ENCODE data around the gene TCF7L1.

Gene TCF7L1

DNA sequence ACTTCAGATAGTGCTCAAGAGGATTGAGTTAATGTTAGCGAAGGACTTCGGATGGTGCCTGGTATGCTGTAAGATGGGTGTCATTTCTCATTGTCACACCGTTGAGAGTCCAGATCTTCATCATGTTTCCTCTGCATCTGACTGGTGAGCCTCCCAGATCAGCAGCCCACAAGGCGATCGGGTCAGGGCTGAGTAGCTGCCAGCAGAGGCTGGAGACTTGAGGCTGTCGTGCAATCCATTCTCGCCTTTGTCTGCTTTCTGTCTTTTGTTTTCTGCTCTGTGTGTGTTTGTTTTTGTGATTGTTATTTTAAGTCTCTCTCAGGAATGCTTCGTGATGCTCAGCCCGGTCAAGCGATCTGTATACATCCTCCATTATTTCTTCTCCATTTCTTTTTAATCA, 98.8 kb downstream of the TCF7L1 start:
- no peak for DNase-seq

DNA sequence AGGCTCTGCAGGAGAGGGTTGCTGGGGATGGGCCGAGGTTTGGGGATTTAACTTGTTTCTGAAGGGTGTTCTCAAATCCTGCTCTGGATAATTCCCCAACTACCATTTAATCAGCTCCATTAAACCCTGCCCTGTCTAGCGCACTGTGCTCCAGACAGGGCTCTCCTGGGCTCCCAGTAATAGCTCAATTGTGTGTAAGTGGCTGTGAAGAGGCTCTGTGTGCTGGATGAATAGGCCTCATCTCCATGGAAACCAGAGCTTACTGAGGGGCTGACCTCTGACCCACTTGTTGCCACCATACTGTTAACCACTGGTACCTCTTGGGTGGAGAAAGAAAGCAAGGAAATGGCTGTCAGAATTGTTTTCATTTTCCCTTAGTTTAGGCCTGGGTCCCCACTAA, 101.7 kb downstream of the TCF7L1 start:
- no peak for DNase-seq

DNA sequence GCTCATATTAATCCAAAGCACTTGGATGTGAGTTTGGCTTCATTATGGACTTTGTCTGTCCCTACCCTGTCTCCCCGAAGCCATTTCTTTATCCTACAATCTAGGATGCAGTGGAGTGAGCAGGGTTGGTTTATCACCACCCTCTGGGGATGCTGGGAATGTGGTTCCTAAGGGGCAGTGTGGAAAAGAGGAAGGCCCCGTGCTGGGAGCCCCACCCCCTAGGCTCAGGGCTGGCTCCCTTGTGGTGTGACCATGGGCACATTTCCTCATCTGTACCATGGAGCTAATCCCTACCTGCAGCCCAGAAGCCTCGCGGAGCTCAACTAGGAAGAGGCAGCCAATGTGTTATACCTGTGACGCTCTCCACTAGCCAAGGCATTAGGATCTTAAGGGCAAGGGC, 102.1 kb downstream of the TCF7L1 start:
- DNase-seq = no peak

DNA sequence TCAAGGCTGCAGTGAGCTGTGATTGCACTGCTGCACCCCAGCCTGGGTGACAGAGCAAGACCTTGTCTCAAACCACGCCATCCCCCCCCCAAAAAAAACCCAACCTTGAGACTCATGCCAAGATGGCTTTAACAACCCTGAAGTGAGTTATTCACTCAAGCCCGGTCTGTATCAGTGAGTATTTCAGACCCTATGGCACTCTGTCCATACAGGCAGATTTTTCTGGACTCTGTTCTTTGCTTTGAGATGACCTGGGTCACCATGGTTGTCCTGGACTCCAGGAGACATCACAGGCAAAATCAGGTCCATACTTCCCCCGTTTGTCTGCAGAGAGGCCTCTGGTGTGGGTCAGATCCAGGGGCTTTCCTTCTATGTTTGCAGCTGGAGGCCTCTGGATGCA, 102.9 kb downstream of the TCF7L1 start:
- DNase-seq = no peak

DNA sequence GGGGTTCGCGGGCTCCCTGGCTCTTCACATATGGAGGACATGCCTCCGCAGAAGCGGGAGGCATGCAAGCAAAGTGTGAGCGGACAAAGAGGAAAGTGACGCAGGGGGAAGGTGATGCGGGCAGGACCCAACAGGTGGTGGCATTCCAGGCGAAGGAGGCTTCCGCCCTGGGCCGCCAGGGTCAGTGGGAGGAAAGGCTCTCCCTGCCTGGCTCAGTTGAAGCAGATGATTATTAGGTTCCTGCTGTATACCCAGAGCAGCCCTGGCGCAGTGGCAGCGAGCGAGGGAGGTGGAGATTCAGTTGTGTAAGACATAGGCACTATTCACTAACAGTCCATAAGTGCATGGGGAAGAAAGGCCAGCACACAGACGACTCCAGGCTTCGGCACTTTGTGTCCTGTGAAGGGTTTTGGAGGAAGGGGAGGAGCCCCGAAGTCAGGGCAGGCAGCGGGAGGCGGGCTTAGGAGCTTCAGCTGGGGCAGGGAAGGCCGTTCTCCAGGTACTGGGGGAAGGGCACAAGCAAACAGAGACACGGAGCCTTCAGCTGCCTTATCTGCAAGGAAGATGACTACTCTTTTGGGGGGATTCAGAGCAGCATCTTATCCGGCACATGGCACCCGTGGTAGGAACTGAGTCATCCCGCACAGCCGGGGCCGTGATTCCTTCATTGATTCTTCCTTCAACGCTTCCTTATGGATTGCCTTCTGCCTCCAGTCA, 104.8 kb downstream of the TCF7L1 start:
- DNase-seq = no peak

DNA sequence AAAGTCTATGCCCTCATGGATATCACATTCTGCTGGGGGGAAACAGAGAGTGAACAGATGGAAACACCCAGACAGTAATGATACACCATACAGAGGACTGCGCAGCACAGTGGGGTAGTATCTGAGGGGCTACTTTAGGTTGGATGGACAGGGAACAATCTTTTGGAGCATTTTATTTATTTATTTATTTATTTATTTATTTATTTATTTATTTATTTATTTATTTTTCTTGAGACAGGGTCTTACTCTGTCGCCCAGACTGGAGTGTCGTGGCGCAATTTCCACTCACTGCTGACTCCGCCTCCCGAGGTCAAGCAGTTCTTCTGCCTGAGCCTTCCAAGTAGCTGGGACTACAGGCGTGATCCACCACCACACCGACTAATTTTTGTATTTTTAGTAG, 105.4 kb downstream of the TCF7L1 start:
- no peak for DNase-seq

DNA sequence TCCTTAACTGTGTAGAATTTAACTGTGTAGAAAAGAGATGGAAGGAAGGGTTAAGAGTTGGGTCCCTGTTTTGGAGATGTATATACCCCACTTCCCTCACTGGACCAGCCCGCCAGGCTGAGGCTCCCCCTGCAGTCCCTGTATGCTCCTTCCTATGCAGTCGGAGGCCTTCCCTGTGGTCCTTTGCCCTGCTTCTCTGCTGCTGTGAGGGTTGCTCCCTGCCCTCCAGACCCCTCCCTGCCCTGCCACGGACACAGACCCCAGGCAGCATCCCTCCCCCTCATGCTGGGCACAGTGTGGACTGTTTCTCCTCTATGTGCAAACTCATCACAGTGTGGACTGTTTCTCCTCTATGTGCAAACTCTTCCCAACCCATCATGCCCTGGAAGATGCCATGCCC, 105.9 kb downstream of the TCF7L1 start:
- DNase-seq = no peak

DNA sequence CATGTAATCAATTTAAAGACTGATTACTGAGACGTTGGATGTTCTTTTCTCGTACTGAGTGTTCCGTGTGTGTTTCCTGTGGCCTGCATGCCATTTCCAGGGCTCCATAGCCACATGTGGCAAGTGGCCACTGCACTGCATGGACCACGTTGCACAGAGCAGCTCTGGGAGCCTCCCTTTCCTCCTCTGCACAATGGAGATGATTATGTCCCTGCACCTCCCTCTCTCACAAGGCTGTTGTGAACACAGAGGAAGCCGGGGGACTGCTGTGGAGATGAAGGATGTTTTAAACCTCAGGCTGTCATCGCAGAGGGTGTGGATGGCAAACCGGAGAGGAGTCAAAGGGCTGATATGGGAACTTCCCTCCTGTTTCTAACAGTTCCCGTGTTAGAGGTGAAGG, 106.9 kb downstream of the TCF7L1 start:
- no peak for DNase-seq

DNA sequence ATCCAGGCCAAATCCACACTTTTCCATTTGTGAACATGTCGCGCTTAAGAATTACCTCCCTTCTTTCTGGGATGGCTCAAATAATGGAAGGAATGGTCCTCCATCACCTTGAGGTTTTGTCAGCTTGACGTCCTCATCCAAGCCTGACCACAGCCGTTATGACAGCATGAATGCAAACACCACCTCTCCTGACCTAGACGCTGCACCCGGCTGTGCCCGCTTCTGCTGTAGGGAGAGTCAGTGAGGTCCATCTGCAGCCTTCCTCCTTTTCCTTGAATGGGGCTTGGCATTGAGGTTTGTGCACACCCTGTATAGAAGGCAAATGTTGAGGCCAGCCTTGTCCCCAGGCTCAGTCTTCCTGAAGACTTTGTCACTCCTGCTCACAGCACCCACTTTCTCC, 109.1 kb downstream of the TCF7L1 start:
- no peak for DNase-seq

DNA sequence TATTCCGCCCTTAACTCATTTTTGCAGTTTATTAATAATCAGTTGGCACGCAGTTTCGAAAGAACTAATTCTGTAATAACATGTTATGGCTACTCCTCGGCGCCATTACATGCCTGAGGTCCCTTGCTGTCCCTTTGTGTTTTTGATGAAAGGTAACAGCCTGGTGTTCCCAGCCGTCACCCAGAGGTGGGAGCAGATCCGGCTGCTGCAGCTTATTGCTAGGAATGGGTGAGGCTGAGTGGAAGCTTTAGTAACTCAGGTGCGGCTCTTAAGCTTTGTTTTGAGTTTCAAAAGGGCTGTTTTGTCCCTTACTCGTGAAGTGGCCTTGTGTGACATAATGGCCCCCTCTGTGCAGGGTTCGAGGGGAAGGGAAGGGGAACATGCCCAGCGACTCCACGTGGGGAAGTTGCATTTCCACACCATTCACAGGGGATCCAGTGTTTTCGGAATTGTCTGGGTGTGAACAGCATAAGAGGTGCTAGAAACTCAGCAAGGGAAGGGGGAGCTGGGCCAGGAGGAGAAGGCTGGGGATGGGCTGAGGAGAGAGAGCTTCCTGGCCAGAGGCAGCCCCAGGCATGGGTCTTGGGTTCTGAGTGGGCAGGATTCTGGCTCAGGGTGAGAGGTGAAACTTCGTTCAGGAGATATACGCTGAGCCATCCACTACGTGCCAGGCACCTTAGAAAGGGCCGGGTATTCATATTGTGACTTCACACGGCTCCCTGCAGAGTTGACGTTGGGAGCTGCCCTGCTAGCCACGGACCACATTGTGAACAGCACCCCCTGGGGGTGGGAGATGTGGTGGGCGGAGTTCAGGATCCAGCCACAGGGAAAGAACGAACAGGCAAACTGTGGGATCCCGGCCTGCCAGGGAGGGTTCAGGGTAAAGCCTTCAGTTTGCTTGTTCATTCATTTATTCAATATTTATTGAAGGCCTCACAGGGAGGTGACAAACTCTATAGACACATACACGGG, 110.2 kb downstream of the TCF7L1 start:
- DNase-seq = peak; percentile 71

DNA sequence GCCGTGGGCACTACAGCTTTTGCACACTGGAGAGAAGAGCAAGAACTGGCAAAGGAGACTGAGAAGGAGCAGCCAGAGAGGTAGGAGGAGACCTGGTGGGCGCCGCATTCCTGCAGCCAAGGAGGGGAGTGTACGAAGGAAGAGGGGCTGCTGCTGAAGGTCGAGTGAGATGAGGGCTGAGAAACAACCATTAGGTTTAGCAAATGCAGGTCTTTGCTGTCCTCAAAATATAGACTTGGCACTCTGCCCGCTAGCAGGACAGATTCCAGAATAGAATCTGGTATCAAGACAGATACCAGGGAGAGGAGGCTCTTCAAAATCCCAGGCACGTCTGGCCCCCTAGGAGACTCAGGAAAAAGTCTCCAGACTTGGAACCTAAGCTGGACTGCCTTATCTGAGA, 111.6 kb downstream of the TCF7L1 start:
- DNase-seq = no peak

DNA sequence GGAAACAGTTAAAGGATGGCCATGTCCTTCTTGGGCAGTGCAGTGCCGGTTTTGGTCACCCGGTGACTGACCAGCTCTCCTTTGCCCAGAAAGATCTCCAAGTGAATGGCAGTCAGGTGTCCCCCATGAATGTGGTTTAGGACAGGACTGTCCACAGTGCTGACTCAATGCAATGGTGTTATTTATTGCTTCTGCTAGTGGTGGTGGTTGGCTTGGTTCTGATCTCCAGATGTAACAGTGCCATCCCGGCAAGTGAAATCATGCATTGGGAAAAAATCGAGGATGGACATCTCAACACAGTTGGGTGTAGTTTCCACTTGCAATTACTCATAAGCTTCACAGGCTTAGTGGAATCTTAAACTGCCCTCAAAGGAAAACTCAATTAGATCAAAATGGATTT, 112.7 kb downstream of the TCF7L1 start:
- no peak for DNase-seq

DNA sequence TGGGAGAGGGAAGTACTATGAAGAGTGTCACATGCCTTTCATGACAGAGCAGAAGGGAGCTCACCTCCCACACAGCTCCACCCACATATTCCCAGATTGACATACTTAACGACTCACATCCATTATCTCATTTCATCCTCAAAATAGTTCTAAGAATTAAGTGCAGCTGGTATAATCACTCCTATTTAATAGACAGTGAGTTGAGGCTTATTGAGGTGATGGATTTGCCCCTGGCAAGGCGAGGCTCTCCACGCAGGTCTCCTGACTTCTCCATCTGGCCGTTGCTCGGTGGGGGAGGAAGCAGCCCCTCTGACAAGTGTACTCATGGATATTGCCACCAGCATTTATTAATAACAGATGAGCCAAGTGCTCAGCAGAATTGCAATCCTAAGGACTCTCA, 113.2 kb downstream of the TCF7L1 start:
- no peak for DNase-seq

DNA sequence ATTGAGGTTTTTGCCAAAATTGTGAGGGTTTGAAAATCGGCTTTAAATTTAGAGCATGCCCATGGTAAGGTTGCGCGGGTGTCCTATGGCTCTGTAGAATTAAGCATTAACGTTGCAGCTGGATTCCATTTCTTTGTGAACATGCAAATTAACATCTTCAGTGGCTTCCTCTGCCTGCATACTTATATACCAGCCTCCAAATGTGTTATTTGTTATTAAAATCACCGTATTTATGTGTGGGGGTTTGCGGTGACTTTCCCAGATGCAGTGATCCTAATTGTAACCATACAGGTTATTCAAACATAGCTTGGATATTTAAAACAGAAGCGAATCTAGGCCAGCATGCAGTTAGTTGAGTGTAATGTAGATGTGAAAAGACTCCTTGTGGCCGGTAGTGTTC, 114.4 kb downstream of the TCF7L1 start:
- no peak for DNase-seq

DNA sequence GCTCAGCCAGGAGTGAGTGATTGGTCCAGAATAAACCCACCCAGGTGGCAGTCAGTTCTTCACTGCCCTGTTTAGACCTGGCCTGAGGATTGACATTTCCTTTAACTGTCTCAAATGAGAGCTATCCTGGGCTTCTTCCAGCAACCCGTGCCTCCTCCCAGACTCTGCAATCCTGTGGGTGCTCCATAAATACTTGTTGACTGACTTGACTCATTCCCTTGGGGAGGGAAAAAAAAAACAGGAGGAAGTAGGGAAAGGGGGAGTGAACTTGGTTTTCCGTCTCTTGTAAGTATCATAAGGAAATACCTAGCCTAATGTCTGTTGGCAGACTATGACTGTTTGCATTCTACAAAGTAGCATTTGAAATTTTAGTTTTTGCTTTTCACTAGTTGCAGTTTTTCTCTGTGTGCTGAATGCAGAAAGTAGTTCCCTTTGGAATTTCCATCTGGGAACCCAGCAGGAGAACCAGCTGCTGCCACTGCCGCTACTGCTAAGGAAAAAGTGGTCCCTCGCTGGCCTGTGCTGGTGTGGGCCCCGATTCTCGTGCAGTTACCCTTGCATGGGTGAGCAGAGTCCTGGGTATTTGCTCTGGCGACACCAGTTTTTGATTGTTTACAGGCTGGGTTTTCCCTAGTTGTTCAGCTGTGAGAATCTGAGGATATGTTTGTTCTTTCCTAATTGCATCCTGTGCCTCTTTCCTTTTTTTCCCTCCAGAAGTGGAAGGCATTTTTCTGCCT, 115.7 kb downstream of the TCF7L1 start:
- no peak for DNase-seq

DNA sequence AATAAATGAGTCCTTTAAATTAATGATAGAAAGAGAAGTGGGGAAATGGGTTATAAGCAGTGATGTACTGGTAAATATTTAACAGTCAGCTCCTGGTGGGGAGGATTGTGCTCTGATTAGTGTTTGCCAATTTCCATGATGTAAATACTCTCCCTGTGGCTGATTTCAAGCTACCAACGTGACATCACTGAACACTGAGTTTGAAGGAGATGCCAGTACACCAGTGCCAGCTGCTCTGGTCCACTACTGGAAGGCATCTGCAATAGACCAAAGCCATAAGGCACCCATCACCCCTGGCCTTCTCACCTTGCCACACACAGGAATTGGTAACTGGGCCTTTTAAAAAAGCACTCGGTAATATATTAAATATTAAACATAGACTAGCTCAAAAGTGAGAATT, 116.9 kb downstream of the TCF7L1 start:
- DNase-seq = no peak

DNA sequence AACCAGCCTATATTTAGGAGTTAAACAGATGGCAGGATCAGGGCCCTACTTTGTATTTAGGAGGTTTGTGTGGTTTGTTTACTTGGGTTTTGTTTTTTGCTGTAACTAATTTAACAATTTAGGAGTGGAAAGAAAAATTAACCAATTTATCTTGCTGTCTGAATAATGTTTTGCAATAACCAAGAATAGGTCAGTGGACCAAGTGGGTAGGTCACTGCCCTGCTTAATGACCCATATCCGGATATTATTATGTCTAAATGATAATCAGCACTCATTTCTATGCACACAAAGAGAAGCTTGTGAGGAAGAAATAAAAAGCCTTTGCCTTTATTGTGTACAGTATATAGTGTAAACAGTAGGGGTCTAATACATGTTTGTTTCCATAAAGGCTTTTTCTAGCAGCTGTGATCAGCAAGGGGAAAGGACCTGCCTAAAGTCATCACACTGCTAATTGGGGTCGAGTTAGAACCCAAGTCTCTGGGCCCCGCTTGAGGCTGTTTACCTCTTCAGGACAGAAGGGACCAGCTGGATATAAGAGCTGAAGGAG, 118.0 kb downstream of the TCF7L1 start:
- no peak for DNase-seq

DNA sequence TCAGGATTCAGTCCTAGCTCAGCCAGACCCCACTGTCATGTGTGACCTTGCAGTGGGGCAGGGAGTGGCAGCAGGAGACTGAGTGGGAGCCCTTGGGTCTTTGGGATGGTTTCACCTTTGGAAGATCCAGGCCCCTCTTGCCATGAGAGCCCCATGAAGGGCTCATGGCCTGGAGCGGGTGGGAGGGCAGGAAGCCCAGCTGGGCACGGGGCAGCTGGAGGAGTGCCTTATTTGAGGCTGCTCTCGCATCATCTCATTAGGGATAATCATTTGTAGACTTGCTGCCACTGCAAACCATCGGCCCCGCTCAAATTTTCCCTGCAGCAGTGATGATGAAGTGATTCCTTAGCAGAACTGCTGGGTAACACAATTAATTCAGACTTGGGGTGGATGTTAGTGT, 120.7 kb downstream of the TCF7L1 start:
- DNase-seq = no peak

DNA sequence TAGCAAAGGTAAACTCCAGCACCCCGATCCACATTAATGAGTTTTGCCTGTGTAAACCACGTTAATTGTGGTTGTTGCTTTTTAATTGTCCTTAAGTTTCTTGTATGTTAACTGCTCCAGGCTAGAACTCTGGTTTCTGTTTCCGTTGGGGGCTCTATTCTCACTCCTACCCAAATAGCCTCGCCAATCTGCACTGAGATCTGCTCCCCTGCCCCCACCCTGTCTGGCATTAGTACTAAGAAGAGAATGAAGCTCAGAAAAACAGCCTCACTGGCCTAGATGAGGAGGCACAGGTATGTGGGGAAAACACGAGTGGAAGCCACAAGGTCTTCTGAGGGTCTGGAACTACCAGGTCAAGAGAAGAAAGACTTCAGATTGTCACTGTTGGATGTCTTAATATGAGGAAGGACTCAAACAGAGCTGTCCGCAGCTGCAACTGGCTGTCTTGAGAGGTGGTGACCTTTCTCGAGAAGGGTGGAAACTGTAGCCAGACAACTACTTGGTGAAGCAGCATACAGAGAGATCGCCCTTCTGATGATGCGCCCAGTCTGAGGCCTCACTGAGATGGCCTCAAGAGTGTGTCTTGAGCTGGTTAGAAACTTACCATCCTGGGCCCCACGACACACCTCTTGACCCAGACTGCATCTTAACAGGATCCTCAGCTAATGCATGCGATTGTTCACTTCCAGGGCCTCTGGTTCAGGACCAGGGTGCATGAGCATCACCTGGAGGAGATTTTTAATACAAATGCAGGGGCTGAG, 121.5 kb downstream of the TCF7L1 start:
- no peak for DNase-seq

DNA sequence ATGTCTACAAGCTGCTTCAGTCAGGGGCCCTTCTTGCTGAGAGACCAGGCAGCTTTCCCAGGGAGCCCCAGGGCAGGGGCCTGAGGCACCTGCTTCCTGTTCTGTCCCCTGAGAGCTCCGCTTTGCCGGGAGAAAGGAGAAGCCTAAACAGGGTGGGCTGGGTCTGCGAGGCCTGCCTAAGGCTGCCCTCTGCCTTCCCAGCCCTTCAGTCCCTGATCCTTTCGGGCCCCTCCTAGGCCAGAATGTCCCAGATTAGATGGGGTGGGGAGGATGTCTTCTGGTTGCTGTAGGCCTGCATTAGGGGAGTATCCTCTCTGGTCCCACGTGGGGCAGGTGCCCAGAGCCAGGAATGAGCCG, 122.2 kb downstream of the TCF7L1 start:
- no peak for DNase-seq

DNA sequence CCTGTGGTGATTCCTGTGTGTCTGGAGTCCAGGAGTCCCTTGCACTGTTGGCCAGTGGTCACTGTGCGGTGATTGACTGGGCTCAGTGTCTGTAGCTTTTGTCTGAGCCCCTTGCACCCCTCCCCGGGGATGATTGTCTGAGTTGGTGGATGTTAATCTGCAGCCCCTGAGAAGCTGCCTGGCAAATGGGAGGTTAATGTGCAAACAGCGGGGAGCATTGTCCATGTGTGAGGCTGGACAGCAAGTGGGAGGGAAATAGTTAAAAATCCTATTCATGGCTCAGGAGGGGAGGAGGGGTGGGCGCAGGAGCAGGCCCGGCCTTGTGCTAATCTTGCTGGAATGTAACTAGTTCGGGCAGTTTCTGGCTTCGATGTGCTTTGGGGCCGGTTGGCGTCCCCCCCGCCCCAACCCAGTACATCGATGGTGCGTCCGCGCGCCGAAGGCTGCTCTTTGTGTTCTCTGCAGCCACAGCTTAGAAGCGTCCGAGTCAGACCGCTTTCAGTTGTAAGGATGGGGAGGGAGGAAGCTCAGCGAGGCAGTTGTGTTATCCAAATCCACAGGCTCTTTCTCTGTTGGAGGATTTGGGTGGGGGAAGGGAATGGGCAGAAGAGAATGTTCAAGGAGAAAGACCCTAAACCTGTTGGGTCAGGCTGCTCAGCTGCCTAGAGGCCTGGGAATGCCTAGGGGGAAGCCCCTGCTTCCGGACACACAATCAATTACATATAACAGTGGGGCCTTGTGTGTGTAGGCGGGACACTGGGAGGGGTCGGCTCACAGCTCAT, 122.8 kb downstream of the TCF7L1 start:
- no peak for DNase-seq

Data from hematopoietic multipotent progenitor cell treated with erythropoietin and hydrocortisone succinate and interleukin-3 and kit ligand, for 6 days (in vitro differentiated cells).